SK-N-SH treated with all-trans-retinoic acid at 6 μM for 48 hours (cell line): ENCODE measurements around the gene LINGO3.

Source experiments
- ATAC-seq: fragments of 200-7000 bp; cut with Tn5 transposase; 3 replicates; pipeline ENCODE4 v1.9.1; 2020; ENCODE audit warnings: mild to moderate bottlenecking, moderate library complexity
- ARNTL ChIP-seq: fragments of 450-650 bp; formaldehyde crosslinking; IDR thresholded peaks from 2 replicates; pipeline ENCODE4 v1.5.0; 2020; ENCODE audit warnings: low read depth, mild to moderate bottlenecking, moderate library complexity, borderline replicate concordance
- CREB5 ChIP-seq: fragments of 250-450 bp; sonication (Bioruptor Pico); IDR thresholded peaks from 2 replicates; pipeline ENCODE4 v1.5.1; 2020; ENCODE audit warnings: low read depth, mild to moderate bottlenecking, moderate library complexity
- CSDC2 ChIP-seq: fragments of 250-450 bp; sonication (Bioruptor Pico); IDR thresholded peaks from 2 replicates; pipeline ENCODE4 v1.5.0; 2020; ENCODE audit warnings: mild to moderate bottlenecking, moderate library complexity
- GLIS3 ChIP-seq: fragments of 250-450 bp; sonication (Bioruptor Pico); IDR thresholded peaks from 2 replicates; pipeline ENCODE4 v1.5.0; 2020; ENCODE audit warnings: mild to moderate bottlenecking, moderate library complexity
- ISL1 ChIP-seq: fragments of 250-450 bp; sonication (Bioruptor Pico); IDR thresholded peaks from 2 replicates; pipeline ENCODE4 v2.1.2; 2022; ENCODE audit warnings: mild to moderate bottlenecking, moderate library complexity
- POU6F1 ChIP-seq: fragments of 250-450 bp; sonication (Bioruptor Pico); IDR thresholded peaks from 2 replicates; pipeline ENCODE4 v1.8.0; 2021; ENCODE audit warnings: low read depth, mild to moderate bottlenecking, moderate library complexity, borderline replicate concordance
- PPARA ChIP-seq: fragments of 250-450 bp; sonication (Bioruptor Pico); IDR thresholded peaks from 2 replicates; pipeline ENCODE4 v1.5.0; 2020; ENCODE audit warnings: mild to moderate bottlenecking, borderline replicate concordance
- TCF4 ChIP-seq: fragments of 250-450 bp; sonication (Bioruptor Pico); IDR thresholded peaks from 2 replicates; pipeline ENCODE4 v1.8.0; 2021; ENCODE audit warnings: mild to moderate bottlenecking, moderate library complexity, borderline replicate concordance
- TOX ChIP-seq: fragments of 250-450 bp; sonication (Bioruptor Pico); IDR thresholded peaks from 2 replicates; pipeline ENCODE4 v1.8.0; 2021; ENCODE audit warnings: mild to moderate bottlenecking, moderate library complexity, borderline replicate concordance
- ZNF565 ChIP-seq: fragments of 450-650 bp; formaldehyde crosslinking; conservative IDR thresholded peaks from 2 replicates; pipeline ENCODE4 v1.5.0; 2020; ENCODE audit warnings: low read depth, mild to moderate bottlenecking, moderate library complexity
- TF ChIP-seq, protein P1 (sequence below): fragments of 250-450 bp; sonication (Bioruptor Pico); IDR thresholded peaks from 2 replicates; pipeline ENCODE4 v1.5.1; 2021; ENCODE audit warnings: mild to moderate bottlenecking, moderate library complexity
- TF ChIP-seq, protein P2 (sequence below): fragments of 250-450 bp; sonication (Bioruptor Pico); IDR thresholded peaks from 2 replicates; pipeline ENCODE4 v1.5.0; 2020; ENCODE audit warnings: mild to moderate bottlenecking, moderate library complexity

Gene LINGO3

DNA sequence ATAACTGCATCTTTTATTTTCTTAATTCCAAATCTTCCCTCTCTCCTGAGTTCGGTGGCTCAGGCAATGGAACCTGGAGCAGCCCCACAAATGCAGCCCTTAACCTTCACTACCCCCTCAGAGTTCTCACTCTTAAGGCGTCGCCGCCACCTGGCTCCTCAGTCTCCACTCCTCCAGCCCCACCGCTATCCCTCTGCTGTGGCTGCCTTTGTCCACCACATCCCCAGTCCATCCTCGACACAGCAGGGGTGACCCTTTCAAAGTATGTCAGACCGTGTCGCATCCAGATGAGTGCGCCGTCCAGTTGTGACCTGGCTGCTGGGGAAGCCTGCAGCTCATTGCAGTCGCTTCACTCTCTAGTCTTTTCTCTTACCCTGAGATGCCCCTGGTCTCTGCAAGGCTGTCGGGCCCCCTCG lies 21.6 kb upstream of the LINGO3 start (continued):
- TF ChIP-seq, protein P1, sequence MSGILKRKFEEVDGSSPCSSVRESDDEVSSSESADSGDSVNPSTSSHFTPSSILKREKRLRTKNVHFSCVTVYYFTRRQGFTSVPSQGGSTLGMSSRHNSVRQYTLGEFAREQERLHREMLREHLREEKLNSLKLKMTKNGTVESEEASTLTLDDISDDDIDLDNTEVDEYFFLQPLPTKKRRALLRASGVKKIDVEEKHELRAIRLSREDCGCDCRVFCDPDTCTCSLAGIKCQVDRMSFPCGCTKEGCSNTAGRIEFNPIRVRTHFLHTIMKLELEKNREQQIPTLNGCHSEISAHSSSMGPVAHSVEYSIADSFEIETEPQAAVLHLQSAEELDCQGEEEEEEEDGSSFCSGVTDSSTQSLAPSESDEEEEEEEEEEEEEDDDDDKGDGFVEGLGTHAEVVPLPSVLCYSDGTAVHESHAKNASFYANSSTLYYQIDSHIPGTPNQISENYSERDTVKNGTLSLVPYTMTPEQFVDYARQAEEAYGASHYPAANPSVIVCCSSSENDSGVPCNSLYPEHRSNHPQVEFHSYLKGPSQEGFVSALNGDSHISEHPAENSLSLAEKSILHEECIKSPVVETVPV (CRISPR knock-in tag) = no peak
- no peak for TF ChIP-seq TCF4 (CRISPR knock-in tag)
- no peak for TF ChIP-seq ZNF565 (CRISPR knock-in tag)

- peak; percentile 10; the same call in 2 of the 3 replicates for ATAC-seq
- TF ChIP-seq PPARA (CRISPR knock-in tag) (no peak), ARNTL (CRISPR knock-in tag) (no peak), CREB5 (CRISPR knock-in tag) (no peak), CSDC2 (CRISPR knock-in tag) (no peak), POU6F1 (no peak), TOX (CRISPR knock-in tag) (no peak), ISL1 (no peak)
- TF ChIP-seq, protein P1 (CRISPR knock-in tag) = no peak
Observed at GRCh38 chr19:2329149-2329478, 21.2 kb upstream of the LINGO3 start.

DNA sequence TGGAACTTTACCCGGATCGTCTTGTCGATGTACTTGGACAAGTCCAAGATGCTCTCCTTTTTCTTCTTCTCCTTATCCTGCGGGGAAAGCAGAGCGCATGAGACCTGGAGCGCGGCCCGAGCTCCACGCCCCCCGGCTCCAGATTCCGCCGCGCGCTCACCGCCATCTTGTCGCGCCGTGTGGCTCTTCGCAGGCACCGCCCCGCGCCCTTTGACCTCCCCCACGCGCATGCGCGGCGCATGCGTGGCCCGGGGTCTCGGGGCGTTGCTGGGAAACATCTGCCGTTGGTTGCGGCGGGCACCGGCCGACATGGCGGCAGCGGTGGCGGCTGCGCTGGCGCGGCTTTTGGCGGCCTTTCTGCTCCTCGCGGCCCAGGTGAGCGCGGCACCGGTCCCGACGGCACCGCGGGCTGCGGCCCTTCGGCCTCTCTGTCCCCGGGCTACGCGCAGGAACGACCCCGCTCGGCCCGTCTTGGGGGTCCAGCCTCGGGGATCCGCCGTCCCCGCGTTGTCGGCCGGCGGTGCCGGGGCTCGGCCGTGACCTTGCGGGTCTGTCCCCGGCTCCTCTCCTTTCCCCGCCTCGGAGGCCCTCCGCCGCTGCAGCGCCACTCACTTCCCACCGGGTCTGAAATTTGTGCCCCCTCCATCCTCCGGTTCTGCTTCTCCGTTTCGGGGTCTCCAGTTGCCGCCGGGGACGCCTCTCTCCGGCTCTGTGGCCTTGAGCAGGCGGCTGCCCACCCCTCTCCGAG lies 20.6 kb upstream of the LINGO3 start, which contains the start of the genes LSM7 and SPPL2B:
Gene LSM7, minus strand, starts transcription at position 186 of the 748 bp plus-strand sequence. Its CDS starts 20 bp downstream, at position 166.
Gene SPPL2B, plus strand, starts transcription at position 284 of the 748 bp plus-strand sequence. Its CDS starts 26 bp downstream, at position 310.
- peak; percentile 87 for ATAC-seq
- TF ChIP-seq PPARA (CRISPR knock-in tag) (no peak), ZNF565 (CRISPR knock-in tag) (no peak), GLIS3 (CRISPR knock-in tag) (no peak), POU6F1 (no peak), CREB5 (CRISPR knock-in tag) (no peak)
- TF ChIP-seq, protein P2, sequence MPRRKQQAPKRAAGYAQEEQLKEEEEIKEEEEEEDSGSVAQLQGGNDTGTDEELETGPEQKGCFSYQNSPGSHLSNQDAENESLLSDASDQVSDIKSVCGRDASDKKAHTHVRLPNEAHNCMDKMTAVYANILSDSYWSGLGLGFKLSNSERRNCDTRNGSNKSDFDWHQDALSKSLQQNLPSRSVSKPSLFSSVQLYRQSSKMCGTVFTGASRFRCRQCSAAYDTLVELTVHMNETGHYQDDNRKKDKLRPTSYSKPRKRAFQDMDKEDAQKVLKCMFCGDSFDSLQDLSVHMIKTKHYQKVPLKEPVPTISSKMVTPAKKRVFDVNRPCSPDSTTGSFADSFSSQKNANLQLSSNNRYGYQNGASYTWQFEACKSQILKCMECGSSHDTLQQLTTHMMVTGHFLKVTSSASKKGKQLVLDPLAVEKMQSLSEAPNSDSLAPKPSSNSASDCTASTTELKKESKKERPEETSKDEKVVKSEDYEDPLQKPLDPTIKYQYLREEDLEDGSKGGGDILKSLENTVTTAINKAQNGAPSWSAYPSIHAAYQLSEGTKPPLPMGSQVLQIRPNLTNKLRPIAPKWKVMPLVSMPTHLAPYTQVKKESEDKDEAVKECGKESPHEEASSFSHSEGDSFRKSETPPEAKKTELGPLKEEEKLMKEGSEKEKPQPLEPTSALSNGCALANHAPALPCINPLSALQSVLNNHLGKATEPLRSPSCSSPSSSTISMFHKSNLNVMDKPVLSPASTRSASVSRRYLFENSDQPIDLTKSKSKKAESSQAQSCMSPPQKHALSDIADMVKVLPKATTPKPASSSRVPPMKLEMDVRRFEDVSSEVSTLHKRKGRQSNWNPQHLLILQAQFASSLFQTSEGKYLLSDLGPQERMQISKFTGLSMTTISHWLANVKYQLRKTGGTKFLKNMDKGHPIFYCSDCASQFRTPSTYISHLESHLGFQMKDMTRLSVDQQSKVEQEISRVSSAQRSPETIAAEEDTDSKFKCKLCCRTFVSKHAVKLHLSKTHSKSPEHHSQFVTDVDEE = no peak
- TF ChIP-seq, all 23 proteins: peak for 0
